HepG2 (cell line): ENCODE measurements around the gene NBL1. TPM values are rescaled to one million over a fixed set of nuclear protein-coding genes. Genes with fewer than 3 reads are reported as not detected.

ENCODE experiments used
- CCAR2 ChIP-seq: fragments of 200-400 bp; formaldehyde crosslinking; optimal IDR thresholded peaks from 2 replicates; pipeline ENCODE3; 2018; ENCODE audit warnings: low read depth, mild to moderate bottlenecking, low read length, moderate library complexity
- CHCHD3 ChIP-seq: sonication (generic); formaldehyde crosslinking; IDR thresholded peaks from 2 replicates; pipeline ENCODE4 v1.8.0; 2022; ENCODE audit warnings: mild to moderate bottlenecking, missing genetic modification reagents, moderate library complexity
- CREM ChIP-seq, 2 experiments: sonication (generic) in 1 of 2; formaldehyde crosslinking in 1 of 2; IDR thresholded peaks; 2 replicates each; pipeline versions ENCODE4 v1.4.0 to v1.6.1; 2016 to 2020; ENCODE audit warnings: antibody characterized with exemption in 1 of 2, mild to moderate bottlenecking in 1 of 2, missing genetic modification reagents in 1 of 2
- DNMT1 ChIP-seq: sonication (generic); formaldehyde crosslinking; IDR thresholded peaks from 2 replicates; pipeline ENCODE4 v1.5.1; 2020; ENCODE audit warnings: mild to moderate bottlenecking, missing genetic modification reagents
- EP300 ChIP-seq, 3 experiments: sonication (generic) in 1 of 3; formaldehyde crosslinking in 1 of 3; IDR thresholded peaks; 2 replicates each; pipeline versions ENCODE4 v1.5.1 to v1.6.1; 2011 to 2020; ENCODE audit warnings: low read depth in 2 of 3, low read length in 2 of 3, borderline replicate concordance in 1 of 3, improper control_type of control experiment in 1 of 3, mild to moderate bottlenecking in 1 of 3, missing genetic modification reagents in 1 of 3, moderate library complexity in 1 of 3
- NCOR1 ChIP-seq: fragments of 200-600 bp; sonication (generic); IDR thresholded peaks from 2 replicates; pipeline ENCODE4 v1.7.0; 2017; ENCODE audit warnings: antibody characterized with exemption, low read length, borderline replicate concordance
- PBX2 ChIP-seq: IDR thresholded peaks from 2 replicates; pipeline ENCODE4 v1.6.1; 2016; ENCODE audit warnings: control low read depth
- RBFOX2 ChIP-seq: fragments of 200-400 bp; formaldehyde crosslinking; IDR thresholded peaks from 2 replicates; pipeline ENCODE4 v1.6.1; 2017; ENCODE audit warnings: low read depth, mild to moderate bottlenecking, low read length
- RNF219 ChIP-seq: sonication (generic); formaldehyde crosslinking; IDR thresholded peaks from 2 replicates; pipeline ENCODE4 v1.5.0; 2020; ENCODE audit warnings: mild to moderate bottlenecking, missing genetic modification reagents
- TCF7L2 ChIP-seq: IDR thresholded peaks from 2 replicates; pipeline ENCODE4 v1.6.1; 2011; ENCODE audit warnings: mild to moderate bottlenecking, low read depth, low read length, moderate library complexity
- ZBTB7A ChIP-seq: sonication (generic); formaldehyde crosslinking; IDR thresholded peaks from 2 replicates; pipeline ENCODE4 v1.8.0; 2022; ENCODE audit warnings: mild to moderate bottlenecking, missing genetic modification reagents
- ZNF251 ChIP-seq: sonication (generic); formaldehyde crosslinking; IDR thresholded peaks from 2 replicates; pipeline ENCODE4 v1.9.0; 2021; ENCODE audit warnings: mild to moderate bottlenecking, missing genetic modification reagents
- ZNF253 ChIP-seq: sonication (generic); formaldehyde crosslinking; IDR thresholded peaks from 2 replicates; pipeline ENCODE4 v1.8.0; 2022; ENCODE audit warnings: mild to moderate bottlenecking, missing genetic modification reagents, borderline replicate concordance
- ZNF335 ChIP-seq: sonication (generic); formaldehyde crosslinking; IDR thresholded peaks from 2 replicates; pipeline ENCODE4 v1.4.0; 2020; ENCODE audit warnings: missing genetic modification reagents
- ZNF687 ChIP-seq: sonication (generic); formaldehyde crosslinking; IDR thresholded peaks from 2 replicates; pipeline ENCODE4 v1.5.1; 2020; ENCODE audit warnings: mild to moderate bottlenecking, missing genetic modification reagents, moderate library complexity
- ZNF773 ChIP-seq: sonication (generic); formaldehyde crosslinking; IDR thresholded peaks from 2 replicates; pipeline ENCODE4 v1.4.0; 2020; ENCODE audit warnings: missing genetic modification reagents, borderline replicate concordance
- polyA plus RNA-seq, 8 experiments: library from polyadenylated mRNA; depleted of rRNA in 3 of 8; stranded (reverse) in 7 of 8; unstranded in 1 of 8; fragments of >200 nt; fragmentation: Illumina TruSeq in 4 of 8; extraction: Trizol in 4 of 8; gene quantifications; 2 replicates each; pipeline versions ENCODE4 v1.2.1 to v1.2.3, GENCODE V29; 2011 to 2016; ENCODE audit warnings: low read depth in 4 of 8, missing spikeins in 1 of 8, mixed read lengths in 1 of 8; ENCODE audit not compliant: insufficient read depth in 1 of 8
- total RNA-seq, 5 experiments: library from RNA; depleted of rRNA; stranded (reverse); fragments of >200 nt; fragmentation: Illumina TruSeq; extraction: Trizol; gene quantifications; 2 replicates each; pipeline ENCODE4 v1.2.3, GENCODE V29; 2016; ENCODE audit warnings: low read depth in 1 of 5
- TF ChIP-seq, protein P1 (sequence below): sonication (generic); formaldehyde crosslinking; IDR thresholded peaks from 2 replicates; pipeline ENCODE4 v1.4.0; 2020; ENCODE audit warnings: mild to moderate bottlenecking, missing genetic modification reagents
- TF ChIP-seq, protein P2 (sequence below): sonication (generic); formaldehyde crosslinking; IDR thresholded peaks from 2 replicates; pipeline ENCODE4 v1.8.1; 2023; ENCODE audit warnings: missing genetic modification reagents, inconsistent platforms, borderline replicate concordance

Gene NBL1
- total and polyA plus RNA-seq, 2 of the 13 experiments (the other 11 are each of a cell fraction or from before 2014, with no cell fraction given): 2.7 to 13.8 TPM

- peak; percentile 58; the same call in 1 of the 2 replicates for TF ChIP-seq ZNF253 (CRISPR knock-in tag)
- no peak for TF ChIP-seq DNMT1 (CRISPR knock-in tag)
- no peak for TF ChIP-seq RNF219 (CRISPR knock-in tag)
- TF ChIP-seq TCF7L2: no peak
- no peak for TF ChIP-seq ZNF335 (CRISPR knock-in tag)
- no peak for TF ChIP-seq ZNF251 (CRISPR knock-in tag)
- peak; percentile 89 for TF ChIP-seq ZNF687 (CRISPR knock-in tag)
- peak; percentile 16; the same call in 1 of the 2 replicates for TF ChIP-seq ZNF773 (CRISPR knock-in tag)
- peak; percentile 84 for TF ChIP-seq RBFOX2
- 0 out of 4 replicates have a peak, but pooled peaks of 1 of the 2 experiments have one; percentile 5 for TF ChIP-seq EP300 (IDR thresholded peaks at IDR 0.05; ENCODE audit: low read depth in 2 of 2, low read length in 2 of 2)
- TF ChIP-seq EP300 (CRISPR knock-in tag; IDR thresholded peaks at IDR 0.05; ENCODE audit: borderline replicate concordance): no peak
- no peak for TF ChIP-seq ZBTB7A (CRISPR knock-in tag)
- no peak for TF ChIP-seq CCAR2
- TF ChIP-seq NCOR1: no peak; the same call in 1 of the 2 replicates
- TF ChIP-seq CHCHD3 (CRISPR knock-in tag): no peak
- TF ChIP-seq CREM (IDR thresholded peaks at IDR 0.05): peak; percentile 57; the same call in 1 of the 2 replicates
- TF ChIP-seq CREM (CRISPR knock-in tag; IDR thresholded peaks at IDR 0.05): no peak
- TF ChIP-seq, protein P1, sequence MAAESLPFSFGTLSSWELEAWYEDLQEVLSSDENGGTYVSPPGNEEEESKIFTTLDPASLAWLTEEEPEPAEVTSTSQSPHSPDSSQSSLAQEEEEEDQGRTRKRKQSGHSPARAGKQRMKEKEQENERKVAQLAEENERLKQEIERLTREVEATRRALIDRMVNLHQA (CRISPR knock-in tag): no peak
- no peak for TF ChIP-seq PBX2 (CRISPR knock-in tag)
- TF ChIP-seq, protein P2, sequence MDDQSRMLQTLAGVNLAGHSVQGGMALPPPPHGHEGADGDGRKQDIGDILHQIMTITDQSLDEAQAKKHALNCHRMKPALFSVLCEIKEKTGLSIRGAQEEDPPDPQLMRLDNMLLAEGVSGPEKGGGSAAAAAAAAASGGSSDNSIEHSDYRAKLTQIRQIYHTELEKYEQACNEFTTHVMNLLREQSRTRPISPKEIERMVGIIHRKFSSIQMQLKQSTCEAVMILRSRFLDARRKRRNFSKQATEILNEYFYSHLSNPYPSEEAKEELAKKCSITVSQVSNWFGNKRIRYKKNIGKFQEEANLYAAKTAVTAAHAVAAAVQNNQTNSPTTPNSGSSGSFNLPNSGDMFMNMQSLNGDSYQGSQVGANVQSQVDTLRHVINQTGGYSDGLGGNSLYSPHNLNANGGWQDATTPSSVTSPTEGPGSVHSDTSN (CRISPR knock-in tag): no peak
Observed at GRCh38 chr1:19596714-19597495, 47.2 kb upstream of the NBL1 start (continued).
